Embryonic facial prominence (tissue), 1 donor: ENCODE measurements around the gene STRAP.
A peak's percentile ranks its signal among the peaks of the same experiment; 100 is the strongest.
"Not testable (repeated sequence)": the region's sequence is repeated elsewhere in the genome, so short reads cannot be mapped to it uniquely, and the experiment has no call there.

Experiments
- DNase-seq: peaks from one replicate; pipeline ENCODE4 v3.0.0-alpha.2; 2016; ENCODE audit errors: extremely low spot score

Gene STRAP

DNA sequence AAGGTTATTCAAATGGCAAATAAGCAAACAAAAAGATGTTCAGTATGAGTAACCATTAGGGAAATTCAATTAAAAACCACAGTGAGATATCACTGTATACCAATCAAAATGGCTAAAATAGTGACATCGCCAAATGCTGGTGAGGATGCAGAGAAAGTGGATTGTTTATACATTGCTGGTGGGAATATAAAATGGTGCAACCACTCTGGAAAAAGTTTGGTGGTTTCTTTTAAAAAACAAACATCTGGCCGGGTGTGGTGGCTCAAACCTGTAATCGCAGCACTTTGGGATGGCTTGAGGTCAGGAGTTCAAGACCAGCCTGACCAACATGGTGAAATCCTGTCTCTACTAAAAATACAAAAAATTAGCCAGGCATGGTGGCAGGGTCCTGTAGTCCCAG is 14.0 kb upstream of the STRAP start:
- no peak for DNase-seq

- DNase-seq, result no peak
Measured at GRCh38 chr12:15873556-15873955, 8.6 kb upstream of the STRAP start.

DNA sequence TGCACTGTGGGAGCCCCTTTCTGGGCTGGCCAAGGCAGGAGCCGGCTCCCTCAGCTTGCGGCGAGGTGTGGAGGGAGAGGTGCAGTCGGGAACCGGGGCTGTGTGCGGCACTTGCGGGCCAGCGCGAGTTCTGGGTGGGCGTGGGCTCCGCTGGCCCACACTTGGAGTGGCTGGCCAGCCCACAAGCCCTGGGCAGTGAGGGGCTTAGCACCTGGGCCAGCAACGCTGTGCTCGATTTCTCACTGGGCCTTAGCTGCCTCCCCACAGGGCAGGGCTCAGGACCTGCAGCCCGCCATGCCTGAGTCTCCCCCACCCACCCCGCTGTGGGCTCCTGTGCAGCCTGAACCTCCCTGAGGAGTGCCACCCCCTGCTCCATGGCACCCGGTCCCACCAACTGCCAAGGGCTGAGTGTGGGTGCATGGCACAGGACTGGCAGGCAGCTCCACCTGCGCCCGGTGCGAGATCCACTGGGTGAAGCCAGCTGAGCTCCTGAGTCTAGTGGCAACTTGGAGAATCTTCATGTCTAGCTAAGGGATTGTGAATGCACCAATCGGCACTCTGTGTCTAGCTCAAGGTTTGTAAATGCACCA is 7.5 kb upstream of the STRAP start:
- DNase-seq, result not testable (repeated sequence)

DNA sequence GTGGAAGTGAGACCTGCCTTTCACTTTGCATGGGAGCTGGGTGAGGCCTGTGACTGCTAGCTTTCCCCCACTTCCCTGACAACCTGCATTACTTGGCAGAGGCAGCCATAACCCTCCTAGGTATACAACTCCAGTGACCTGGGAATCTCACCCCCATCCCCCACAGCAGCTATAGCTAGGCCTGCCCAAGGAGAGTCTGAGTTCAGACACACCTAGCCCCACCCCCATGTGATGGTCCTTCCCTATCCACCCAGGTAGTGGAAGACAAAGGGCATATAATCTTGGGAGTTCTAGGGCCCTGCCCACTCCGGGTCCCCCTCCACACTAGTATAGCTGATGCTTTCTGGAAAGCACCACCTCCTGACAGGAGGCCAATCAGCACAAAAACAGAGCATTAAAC is 6.3 kb upstream of the STRAP start:
- DNase-seq, result no peak

DNA sequence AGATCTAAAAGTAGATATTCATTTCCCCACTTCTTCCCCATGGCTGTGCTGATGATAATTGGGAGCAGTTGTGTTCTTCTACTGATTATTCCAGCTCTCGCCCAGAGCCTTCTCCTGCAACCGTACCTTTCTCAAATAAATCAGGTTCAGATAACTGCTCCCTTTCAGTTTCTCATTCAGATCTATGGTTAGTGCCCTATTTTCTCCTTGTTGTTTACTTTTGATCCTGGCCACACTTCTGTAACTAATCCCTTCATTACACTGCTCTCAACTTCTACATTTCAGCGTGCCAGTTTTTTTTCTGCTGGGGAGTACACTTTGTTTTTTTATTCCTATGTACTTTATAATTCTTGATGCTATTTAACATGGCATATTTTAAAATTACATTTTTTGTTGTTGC is 2.8 kb upstream of the STRAP start:
- no peak for DNase-seq

GRCh38 chr12:15880721-15881120 is 1.5 kb upstream of the STRAP start:
- no peak for DNase-seq

GRCh38 chr12:15883536-15883935 is 1.3 kb downstream of the STRAP start:
- DNase-seq, result no peak

DNA sequence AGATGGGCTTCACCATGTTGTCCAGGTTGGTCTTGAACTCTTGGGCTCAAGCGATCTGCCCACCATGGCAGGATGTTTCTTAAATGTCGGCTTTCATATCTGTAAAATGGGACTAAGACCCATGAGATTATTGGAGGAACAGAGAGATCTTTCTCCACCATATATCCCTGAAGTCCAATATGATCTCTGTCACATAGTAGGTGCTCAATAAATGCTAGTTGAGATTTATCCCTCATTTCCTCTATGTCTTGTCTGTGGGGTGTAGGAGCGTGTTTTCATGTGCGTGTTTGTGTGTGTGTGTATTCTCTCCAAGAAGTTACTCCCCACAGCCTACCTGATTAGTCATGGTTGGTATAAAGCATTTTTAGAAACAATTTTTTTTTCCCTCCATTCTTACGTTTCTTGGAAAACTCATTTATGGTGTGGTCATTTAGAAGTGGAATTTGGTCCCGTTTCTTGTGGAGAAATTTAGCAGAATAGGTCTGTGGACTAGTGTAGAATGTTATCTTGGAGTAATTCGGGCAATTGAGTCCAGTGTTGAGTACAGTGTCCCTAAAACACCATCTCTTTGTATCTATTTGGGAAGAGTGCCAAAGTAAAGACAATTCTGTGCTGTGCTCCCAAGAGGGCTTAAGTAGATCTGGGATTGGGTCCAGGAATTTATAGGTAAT is 4.3 kb downstream of the STRAP start:
- DNase-seq, result no peak

- DNase-seq, result no peak
Measured at GRCh38 chr12:15887043-15887817, 5.0 kb downstream of the STRAP start.

DNA sequence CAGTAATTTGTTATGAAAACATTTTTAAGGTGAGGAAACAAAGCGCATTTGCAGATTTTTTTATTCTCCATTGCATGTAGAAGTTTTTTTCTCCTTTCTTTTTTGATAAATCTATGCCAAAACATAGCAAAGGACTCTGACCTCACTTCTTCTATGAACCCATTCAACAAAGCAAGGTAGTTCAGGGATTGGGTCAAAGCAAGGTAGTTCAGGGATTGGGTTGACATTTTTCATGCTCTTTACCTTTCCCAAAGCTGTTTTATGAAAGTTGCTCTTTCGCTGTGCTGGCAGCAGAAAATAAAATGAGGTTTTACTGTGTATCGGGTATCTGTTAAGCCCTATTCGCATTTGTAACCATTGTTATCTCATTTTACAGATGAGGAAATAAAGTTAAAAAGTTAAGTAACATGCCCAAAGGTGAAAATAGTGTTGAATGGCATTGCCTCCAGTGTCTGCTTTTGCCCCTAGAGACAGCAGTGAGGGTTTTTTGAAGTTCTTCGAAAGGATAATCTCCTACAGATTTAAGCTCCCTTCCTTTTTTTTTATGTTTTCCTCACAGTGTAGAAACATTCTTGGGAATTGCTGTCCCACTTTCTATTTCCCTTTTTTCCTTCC is 10.6 kb downstream of the STRAP start:
- DNase-seq, result no peak

DNA sequence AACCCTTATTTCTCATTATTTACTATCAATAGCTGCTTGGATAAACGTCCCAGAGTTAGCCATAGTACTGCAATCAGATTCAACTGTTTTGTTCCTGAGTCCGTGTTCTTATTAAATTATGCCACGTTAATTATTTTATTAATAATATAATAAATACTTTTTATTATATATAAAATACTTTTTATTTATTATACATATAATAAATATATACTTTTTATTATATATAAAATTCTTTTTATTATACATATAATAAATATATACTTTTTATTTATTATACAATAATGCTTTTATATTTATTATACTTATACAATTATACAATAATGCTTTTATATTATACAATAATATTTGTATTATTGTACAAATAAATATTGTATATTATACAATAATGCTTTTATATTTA is 11.1 kb downstream of the STRAP start:
- DNase-seq, result no peak

DNA sequence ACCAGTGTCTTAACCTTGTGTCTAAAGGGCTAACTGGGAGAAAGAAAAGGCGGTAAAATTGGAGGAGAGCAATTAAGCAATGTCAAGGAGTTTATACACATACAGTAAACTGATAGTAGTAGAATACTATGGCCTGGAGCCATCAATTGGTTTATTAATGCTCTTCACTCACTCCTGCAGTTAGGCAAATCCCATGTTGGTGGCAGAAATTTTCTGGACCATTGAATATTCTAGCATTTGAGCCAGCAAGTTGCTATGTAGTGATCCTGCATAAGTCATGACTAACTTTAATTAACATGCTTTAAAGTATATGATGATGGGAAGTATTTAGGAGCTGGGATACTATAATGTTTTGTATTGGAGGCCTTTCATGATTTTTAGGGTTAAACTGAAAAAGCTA is 14.7 kb downstream of the STRAP start:
- DNase-seq, result no peak

- no peak for DNase-seq
Measured at GRCh38 chr12:15897433-15897832, 15.2 kb downstream of the STRAP start.

- no peak for DNase-seq
Measured at GRCh38 chr12:15899282-15899870, 17.2 kb downstream of the STRAP start.

GRCh38 chr12:15904378-15904920 is 22.3 kb downstream of the STRAP start:
- DNase-seq, result no peak

DNA sequence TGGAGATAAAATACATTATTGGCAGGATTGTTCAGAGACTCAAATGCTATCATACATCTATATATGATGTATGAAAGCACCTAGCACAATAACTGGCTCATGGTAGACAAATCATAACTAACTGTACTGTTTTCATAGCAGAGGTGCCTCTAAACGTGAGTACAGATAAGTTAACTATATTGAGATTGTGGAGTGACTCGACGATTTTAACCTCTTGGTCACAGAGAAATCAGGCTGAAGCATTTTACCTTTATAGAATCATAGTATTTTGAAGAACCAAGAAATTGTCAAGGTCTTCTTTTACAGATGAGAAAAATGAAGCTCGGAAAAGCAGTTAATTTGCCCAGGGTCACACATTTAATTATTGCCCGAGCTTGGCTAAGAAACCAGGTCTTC is 28.3 kb downstream of the STRAP start:
- DNase-seq, result no peak

GRCh38 chr12:15910864-15911721 is 28.9 kb downstream of the STRAP start, which contains the start of gene DERA:
DERA (plus strand) TSS chr12:15911332; CDS start chr12:15911384, 52 bp downstream.
- DNase-seq, result peak; percentile 75

- DNase-seq, result not testable (repeated sequence)
Measured at GRCh38 chr12:15911931-15912330, 29.7 kb downstream of the STRAP start.

- not testable (repeated sequence) for DNase-seq
Measured at GRCh38 chr12:15914131-15914530, 31.9 kb downstream of the STRAP start.

DNA sequence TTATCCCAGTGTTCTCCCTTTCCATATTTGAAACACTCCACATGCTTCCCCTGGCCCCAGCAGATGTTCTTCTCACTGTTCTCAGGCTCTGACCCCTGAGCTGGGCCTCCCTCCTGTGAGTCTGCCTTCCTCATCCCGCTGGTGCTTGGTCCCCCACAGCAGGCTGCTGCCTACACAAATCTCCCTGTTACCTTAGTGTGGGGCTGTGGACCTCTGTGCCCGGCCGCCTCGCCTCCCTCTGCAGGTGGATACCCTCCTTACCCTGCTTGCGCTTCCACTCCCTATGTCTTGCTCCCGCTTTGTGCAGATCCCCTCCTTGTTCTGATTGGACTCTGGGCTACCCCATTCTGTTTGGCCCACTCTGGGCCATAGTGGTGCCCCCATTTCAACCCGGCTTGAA is 35.9 kb downstream of the STRAP start:
- DNase-seq, result no peak

DNA sequence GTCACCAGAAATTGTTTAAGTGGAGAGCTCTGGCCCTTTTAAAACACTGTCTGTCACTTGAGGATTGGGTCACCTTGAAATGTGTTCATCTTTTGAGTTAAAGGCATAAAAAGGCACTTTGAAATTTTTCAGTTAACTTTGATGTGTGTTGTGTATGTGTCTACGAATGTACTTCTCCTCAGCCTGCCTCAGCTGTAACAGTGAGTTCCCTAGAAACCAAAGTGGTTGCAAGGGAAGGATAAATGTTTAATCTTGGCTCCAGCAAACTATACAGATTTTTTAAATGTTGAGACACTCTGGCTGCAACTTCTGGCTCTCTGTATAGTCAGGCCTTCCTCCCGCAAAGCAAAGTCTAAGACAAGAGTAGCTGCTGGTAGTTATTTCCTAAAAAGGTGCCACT is 37.2 kb downstream of the STRAP start:
- DNase-seq, result no peak
